Measurements from ENCODE around the gene KRT40. TPM values are rescaled to one million over a fixed set of nuclear protein-coding genes. Genes with fewer than 3 reads are reported as not detected.

The KRT40 gene
- total RNA-seq, 4 donors from 2014 or later = 12.3 TPM; not detected in 3

- intact Hi-C loops (cut with DNase I; ENCODE audit: low total_unique reads) = no loop called here
- H3K4me3 ChIP-seq (ENCODE audit: low read depth, poor library complexity, severe bottlenecking) = no peak overlapping the region
- DNase-seq (ENCODE audit: low spot score in 2 of 2) = no peak
- WGBS, 2 donors = 82 to 86% methylated on average over 6 of the region's 6 CpGs
- TF ChIP-seq POLR2A (IDR thresholded peaks at IDR 0.05) = no peak
- TF ChIP-seq CTCF (IDR thresholded peaks at IDR 0.05) = no peak
Measured at GRCh38 chr17:41012326-41013120, 28.4 kb upstream of the KRT40 start.

- no peak overlapping the region for H3K4me3 ChIP-seq (ENCODE audit: low read depth, poor library complexity, severe bottlenecking)
- no peak for TF ChIP-seq POLR2A (IDR thresholded peaks at IDR 0.05)
- no peak for TF ChIP-seq CTCF (IDR thresholded peaks at IDR 0.05)
- DNase-seq (ENCODE audit: low spot score in 2 of 2) = no peak
- intact Hi-C loops (cut with DNase I; ENCODE audit: low total_unique reads) = no loop called here
Measured at GRCh38 chr17:41010441-41010840, 26.3 kb upstream of the KRT40 start.

- DNase-seq (ENCODE audit: low spot score in 2 of 2) = no peak
- 85 to 95% methylated on average over 1 of the region's 1 CpG for WGBS, 2 donors
- intact Hi-C loops (cut with DNase I; ENCODE audit: low total_unique reads) = no loop called here
- TF ChIP-seq POLR2A (IDR thresholded peaks at IDR 0.05) (no peak), CTCF (IDR thresholded peaks at IDR 0.05) (no peak)
- no peak overlapping the region for H3K4me3 ChIP-seq (ENCODE audit: low read depth, poor library complexity, severe bottlenecking)
Measured at GRCh38 chr17:41009936-41010335, 25.8 kb upstream of the KRT40 start.

- no peak overlapping the region for H3K4me3 ChIP-seq (ENCODE audit: low read depth, poor library complexity, severe bottlenecking)
- no peak for DNase-seq (ENCODE audit: low spot score in 2 of 2)
- 54 to 57% methylated on average over 4 of the region's 4 CpGs for WGBS, 2 donors
- no peak for TF ChIP-seq CTCF (IDR thresholded peaks at IDR 0.05)
- TF ChIP-seq POLR2A (IDR thresholded peaks at IDR 0.05) = no peak
- intact Hi-C loops (cut with DNase I; ENCODE audit: low total_unique reads) = no loop called here
Measured at GRCh38 chr17:41009301-41009760, 25.2 kb upstream of the KRT40 start.

GRCh38 chr17:41008811-41009210 lies 24.7 kb upstream of the KRT40 start, which contains the start of gene KRTAP3-1:
Gene KRTAP3-1 (minus strand): TSS chr17:41009128. CDS start chr17:41009074, 54 bp downstream.
- no peak for DNase-seq (ENCODE audit: low spot score in 2 of 2)
- intact Hi-C loops (cut with DNase I; ENCODE audit: low total_unique reads) = no loop called here
- TF ChIP-seq POLR2A (IDR thresholded peaks at IDR 0.05) (no peak), CTCF (IDR thresholded peaks at IDR 0.05) (no peak)
- WGBS, 2 donors = 90% methylated on average over 8 of the region's 8 CpGs
- no peak within 1 kb of the TSS for H3K4me3 ChIP-seq (ENCODE audit: low read depth, poor library complexity, severe bottlenecking)
